ENCODE results near the gene LCN15.
A peak's percentile ranks its signal among the peaks of the same experiment; 100 is the strongest.
"Not testable (repeated sequence)": the region's sequence is repeated elsewhere in the genome, so short reads cannot be mapped to it uniquely, and the experiment has no call there.

The LCN15 gene

DNA sequence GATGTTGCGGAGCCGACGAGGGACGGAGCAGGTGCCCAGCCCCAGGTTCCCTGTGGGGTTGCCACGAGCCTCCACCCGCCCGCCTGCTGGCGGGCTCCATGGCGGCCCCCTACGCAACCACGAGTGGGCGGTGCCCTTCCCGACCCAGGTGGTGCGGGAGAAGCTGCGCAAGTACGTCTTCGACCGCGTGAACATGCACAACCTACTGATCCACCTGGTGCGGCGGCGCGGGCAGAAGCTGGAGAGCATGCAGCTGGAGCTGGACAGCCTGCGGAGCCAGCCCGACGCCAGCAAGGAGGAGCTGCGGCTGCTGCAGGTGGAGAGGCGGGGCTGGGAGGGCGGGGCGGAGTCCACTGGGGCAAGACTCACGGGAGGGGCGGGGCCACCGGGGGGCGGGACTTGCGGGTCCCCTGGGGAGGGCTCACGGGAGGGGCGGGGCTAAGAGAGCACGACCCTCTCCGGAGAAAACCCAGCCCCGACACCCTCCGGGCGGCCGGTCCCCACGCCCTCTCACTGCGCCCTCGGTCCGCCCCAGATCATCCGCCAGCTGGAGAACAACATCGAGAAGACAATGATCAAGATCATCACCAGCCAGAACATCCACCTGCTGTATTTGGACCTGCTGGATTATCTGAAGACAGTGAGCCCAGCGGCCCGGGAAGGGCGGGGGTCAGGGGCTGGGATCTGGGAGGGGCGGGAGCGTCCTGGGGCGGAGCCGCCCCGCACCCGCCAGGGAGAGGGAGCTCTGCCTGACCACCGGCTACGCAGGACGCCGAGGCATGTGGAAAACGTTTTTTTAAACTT, 35.7 kb upstream of the LCN15 start:
- in situ Hi-C loops (cut with HindIII; ENCODE audit: low pct_unique_long_range_greater_than_20kb, low sequenced_read_pairs) = no loop called here

DNA sequence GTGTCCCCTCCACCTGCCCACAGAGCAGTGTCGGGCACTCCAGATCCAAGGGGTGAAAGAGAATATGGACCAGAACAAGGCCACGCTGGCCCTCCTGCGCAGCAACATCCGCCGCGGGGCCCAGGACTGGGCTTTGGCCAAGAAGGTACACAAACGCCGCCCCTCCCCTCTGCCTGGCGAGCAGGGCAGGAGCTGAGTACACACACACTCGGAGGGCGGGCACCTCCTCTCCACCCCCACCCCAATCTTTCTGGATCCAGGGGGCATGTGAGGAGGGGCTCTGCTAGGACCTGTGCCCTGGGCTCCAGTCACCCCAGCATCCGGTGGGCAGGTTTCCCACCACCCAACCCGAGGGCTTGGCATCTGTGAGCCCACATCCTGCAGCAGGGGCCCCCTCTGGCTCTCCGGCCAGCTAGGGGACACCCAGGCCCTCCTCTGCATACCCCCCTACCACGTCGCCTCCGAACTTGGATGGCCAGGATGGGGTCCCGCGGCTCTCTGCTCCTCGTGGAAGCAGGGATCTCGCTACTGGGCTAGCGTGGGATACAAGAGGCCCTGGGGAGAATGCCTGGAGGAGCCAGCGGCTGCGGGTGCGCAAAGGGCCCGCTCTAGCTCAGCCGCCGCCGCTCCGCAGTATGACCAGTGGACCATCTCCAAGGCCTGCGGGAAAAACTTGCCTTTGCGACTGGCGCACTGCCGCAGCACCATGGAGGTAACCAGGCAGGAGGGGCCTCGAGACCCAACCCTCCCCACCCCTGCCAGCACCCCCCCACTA, 34.9 kb upstream of the LCN15 start:
- DNase-seq (ENCODE audit: low read depth in 1 of 2, low spot score in 1 of 2) = peak in 1 of 2 experiments; percentile 81
- no peak for TF ChIP-seq JUND (IDR thresholded peaks at IDR 0.05; ENCODE audit: low read depth)
- in situ Hi-C loops (cut with HindIII; ENCODE audit: low pct_unique_long_range_greater_than_20kb, low sequenced_read_pairs) = no loop called here

More for the DNA sequence above, 35.7 kb upstream of the LCN15 start:
- no peak for TF ChIP-seq JUND (IDR thresholded peaks at IDR 0.05; ENCODE audit: low read depth)
- DNase-seq (ENCODE audit: low read depth in 1 of 2, low spot score in 1 of 2) = peak; percentile 89 to 97

DNA sequence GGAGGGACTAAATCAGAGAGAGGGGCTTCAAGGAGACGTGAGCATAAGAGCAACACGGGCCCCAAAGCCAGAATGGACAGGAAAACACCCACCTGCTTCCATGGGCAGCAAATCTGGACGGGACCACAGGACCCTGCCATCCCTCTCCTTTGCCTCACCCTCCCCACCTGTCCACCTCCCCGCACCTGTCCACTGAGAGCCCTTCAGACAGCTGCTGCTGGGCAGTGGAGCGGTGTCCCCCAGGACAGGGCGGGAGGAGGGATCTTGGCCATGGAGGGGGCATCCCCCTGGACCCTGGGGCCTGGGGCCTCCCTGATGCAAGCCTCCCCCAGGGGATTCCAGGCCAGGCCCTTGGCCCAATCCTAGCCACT, 34.4 kb upstream of the LCN15 start:
- TF ChIP-seq JUND (IDR thresholded peaks at IDR 0.05; ENCODE audit: low read depth) = no peak
- in situ Hi-C loops (cut with HindIII; ENCODE audit: low pct_unique_long_range_greater_than_20kb, low sequenced_read_pairs) = no loop called here
- no peak for DNase-seq (ENCODE audit: low read depth in 1 of 2, low spot score in 1 of 2)

DNA sequence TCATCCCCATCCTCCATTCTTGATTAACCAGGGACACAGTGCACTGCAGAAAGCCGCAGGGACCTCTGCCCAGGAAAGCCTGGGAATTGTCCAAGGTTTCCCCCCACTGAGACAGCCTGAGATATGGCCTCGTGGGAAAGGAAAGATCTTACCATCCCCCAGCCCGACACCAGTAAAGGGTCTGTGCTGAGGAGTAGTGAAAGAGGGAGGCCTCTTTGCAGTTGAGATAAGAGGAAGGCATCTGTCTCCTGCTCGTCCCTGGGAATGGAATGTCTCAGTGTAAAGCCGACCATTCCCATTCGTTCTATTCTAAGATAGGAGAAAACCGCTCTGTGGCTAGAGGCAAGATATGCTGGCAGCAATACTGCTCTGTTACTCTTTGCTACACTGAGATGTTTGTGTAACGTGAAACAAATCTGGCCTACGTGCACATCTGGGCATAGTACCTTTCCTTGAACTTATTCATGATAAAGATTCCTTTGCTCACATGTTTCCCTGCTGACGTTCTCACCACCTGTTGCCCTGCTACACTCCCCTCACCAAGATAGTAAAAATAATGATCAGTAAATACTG, 32.5 kb upstream of the LCN15 start:
- in situ Hi-C loops (cut with HindIII; ENCODE audit: low pct_unique_long_range_greater_than_20kb, low sequenced_read_pairs); DNase-seq (ENCODE audit: low read depth in 1 of 2, low spot score in 1 of 2): not testable (repeated sequence)

DNA sequence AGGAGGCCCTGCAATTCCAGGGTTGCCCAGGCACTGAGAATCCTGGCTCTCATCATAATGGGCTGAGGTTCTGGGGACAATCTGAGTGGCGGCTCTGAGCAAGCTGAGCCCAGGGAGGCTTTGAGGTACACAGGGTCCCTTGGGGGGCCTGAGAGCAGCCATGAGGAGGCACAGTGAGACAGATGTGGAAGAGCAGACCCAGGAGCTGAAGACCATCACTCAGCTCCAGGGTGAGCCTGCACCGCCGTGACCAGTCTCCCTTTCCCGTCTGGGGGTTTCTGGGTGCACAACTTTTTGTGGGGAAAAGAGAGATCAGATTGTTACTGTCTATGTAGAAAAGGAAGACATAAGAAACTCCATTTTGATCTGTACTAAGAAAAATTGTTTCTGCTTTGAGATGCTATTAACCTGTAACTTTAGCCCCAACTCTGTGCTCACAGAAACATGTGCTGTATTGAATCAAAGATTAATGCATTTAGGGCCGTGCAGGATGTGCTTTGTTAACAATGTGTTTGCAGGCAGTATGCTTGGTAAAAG, 32.0 kb upstream of the LCN15 start, which contains the start of gene CCDC183:
TSS of gene CCDC183 (plus strand) at position 101 of the 537 bp plus-strand sequence. CDS start at position 161, 60 bp downstream.
- in situ Hi-C loops (cut with HindIII; ENCODE audit: low pct_unique_long_range_greater_than_20kb, low sequenced_read_pairs) = no loop called here
- TF ChIP-seq JUND (IDR thresholded peaks at IDR 0.05; ENCODE audit: low read depth) = no peak
- no peak for DNase-seq (ENCODE audit: low read depth in 1 of 2, low spot score in 1 of 2)

DNA sequence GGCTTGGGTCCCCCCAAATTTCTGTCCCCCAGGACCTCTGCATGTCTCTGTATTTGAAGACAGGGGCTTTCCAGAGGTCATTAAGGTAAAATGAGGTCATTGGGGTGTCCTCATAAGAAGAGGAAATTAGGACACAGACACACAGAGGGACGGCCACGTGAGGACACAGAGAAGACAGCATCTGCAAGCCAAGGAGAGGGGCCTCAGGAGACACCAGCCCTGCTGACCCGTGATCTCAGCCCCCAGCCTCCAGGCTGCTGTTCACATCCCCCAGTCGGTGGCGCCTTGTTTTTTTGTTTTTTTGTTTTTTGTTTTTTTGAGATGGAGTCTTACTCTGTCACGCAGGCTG, 30.7 kb upstream of the LCN15 start:
- in situ Hi-C loops (cut with HindIII; ENCODE audit: low pct_unique_long_range_greater_than_20kb, low sequenced_read_pairs) = no loop called here
- no peak for DNase-seq (ENCODE audit: low read depth in 1 of 2, low spot score in 1 of 2)
- no peak for TF ChIP-seq JUND (IDR thresholded peaks at IDR 0.05; ENCODE audit: low read depth)

DNA sequence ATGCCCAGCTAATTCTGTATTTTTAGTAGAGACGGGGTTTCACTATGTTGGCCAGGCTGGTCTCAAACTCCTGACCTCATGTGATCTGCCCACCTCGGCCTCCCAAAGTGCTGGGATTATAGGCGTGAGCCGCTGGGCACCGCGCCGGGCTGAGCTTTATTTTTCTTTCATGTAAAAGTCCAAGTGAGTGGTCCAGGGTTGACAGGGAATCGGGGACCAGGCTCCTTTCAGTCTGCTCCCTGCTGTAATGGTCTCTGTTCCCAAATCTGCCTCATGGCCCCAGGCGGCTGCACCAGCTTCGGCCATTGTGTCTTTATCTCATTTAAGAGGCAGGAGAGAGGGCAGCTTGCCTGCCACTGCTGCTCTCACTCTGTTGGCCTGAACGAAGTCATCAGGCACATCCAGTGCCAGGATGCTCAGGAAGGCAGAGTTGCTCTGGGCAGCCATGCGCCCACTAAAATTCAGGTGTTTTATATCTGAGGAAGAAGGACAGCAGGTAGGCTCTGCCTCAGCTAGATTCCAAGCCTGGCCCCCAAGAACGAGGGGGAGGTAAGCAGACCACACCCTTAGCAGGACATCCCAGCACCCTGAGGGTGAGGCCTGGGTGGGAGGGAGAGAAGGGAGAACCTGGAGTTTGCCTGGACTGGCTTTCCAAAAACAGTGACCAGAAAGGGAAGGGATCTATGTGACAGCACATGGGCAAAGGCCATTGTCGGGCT, 30.1 kb upstream of the LCN15 start:
- TF ChIP-seq JUND (IDR thresholded peaks at IDR 0.05; ENCODE audit: low read depth) = no peak
- DNase-seq (ENCODE audit: low read depth in 1 of 2, low spot score in 1 of 2) = no peak
- in situ Hi-C loops (cut with HindIII; ENCODE audit: low pct_unique_long_range_greater_than_20kb, low sequenced_read_pairs) = no loop called here

DNA sequence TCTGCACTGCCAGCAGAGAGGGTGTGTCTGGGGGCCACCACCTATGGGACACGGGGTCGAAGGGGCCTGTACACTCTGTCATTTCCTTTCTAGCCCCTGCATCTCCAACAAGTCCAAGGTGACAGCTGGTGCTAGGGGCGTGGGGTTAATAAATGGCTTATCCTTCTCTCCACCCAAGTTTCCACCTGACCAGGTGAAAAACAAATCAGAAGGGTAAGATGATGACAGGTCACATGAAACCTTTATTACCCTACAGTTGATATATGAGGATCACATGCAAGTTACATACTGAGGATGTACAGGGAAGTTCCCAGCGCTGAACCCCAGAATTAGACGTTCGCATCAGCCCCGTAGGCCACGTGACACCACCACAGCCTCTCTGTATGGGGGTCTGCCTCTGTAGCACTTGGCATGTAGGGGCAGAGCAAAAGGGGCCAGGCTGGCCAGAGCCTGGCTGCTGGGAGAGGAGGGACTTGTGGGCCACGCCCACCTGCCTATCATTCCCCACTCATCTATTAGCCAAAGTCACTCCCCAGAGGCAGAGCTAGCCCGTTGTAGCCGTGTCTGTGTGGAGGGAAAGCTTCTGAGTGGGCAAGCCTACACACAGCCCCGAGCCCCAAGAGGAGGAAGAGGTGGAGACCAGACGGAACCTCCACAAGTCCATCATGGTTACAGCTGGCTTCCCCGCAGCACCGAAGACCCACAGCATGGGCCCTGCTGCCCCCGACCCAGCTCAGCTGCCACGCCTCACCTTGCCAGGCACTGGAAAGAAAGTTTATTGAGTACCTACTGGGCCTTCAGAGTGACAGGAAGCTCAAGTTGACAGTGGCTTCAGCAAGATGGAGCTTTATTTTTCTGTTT, 29.0 kb upstream of the LCN15 start:
- no peak for TF ChIP-seq JUND (IDR thresholded peaks at IDR 0.05; ENCODE audit: low read depth)
- in situ Hi-C loops (cut with HindIII; ENCODE audit: low pct_unique_long_range_greater_than_20kb, low sequenced_read_pairs) = no loop called here
- peak in 1 of 2 experiments; percentile 61 for DNase-seq (ENCODE audit: low read depth in 1 of 2, low spot score in 1 of 2)

DNA sequence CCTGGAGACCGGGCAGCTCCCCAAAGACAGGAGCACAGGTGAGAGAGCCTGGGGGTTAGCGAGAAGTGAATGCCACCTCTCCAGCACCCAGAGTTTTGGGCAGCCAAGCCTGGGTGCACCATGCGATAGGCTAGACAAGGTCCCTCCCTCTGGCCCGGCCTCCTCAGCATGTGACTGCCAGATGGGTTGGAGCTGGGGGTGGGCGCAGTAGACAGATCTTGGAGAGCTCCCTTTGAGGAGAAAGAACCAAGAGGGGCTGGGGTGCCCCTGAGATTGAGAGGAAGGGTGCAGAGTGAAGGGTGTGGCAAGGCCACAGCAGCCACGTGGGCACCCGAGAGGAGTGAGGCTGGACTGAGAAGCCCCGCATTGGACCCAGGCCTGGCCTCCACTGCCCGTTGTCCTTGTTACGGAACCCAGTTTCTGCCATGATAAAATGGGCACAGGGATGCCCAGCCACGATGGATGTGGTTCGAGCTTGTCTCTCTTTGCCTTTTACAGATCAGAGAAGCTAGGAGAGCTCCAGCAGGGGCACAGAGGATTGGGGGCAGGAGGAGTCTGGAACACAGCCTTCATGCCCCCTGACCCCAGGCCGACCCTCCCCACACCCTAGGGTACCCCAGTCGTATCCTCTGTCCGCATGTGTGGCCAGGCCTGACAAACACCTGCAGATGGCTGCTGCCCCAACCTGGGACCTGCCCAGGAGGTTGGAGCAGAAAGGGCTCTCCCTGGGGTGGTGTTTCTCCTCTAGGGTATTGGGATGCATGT, 28.2 kb upstream of the LCN15 start:
- no peak for DNase-seq (ENCODE audit: low read depth in 1 of 2, low spot score in 1 of 2)
- TF ChIP-seq JUND (IDR thresholded peaks at IDR 0.05; ENCODE audit: low read depth) = no peak
- in situ Hi-C loops (cut with HindIII; ENCODE audit: low pct_unique_long_range_greater_than_20kb, low sequenced_read_pairs) = no loop called here

DNA sequence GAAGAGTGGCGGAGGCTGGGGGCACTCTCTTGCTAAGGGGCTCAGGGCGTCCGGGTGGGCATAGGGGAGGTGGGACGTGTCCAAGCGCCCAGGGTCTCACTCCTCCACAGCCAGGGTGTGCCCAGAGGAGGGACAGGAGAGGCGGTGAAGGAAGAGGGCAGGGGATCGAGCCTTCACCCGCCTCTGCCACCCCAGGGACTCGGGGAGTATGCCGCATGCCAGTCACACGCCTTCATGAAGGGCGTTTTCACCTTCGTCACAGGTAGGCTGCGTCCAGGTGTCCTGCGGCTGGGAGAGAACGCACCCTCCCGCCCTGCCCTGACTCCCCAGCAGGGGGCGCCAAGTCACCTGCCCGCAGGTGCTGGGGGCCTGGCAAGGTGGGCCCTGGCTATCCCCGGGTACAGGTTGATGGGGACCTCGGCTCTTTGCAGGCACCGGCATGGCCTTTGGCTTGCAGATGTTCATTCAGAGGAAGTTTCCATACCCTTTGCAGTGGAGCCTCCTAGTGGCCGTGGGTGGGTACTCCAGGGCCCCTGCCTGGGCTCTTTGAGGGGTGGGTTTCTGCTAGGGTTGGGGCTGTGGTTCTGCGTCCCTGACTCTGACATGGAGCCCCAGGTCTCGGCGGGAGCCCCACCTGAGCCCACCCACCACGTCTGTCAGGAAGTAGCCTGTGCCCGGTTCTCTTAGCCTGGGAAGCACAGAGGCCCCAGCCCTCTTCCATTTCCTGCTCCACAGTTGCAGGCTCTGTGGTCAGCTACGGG, 27.4 kb upstream of the LCN15 start:
- TF ChIP-seq JUND (IDR thresholded peaks at IDR 0.05; ENCODE audit: low read depth) = no peak
- in situ Hi-C loops (cut with HindIII; ENCODE audit: low pct_unique_long_range_greater_than_20kb, low sequenced_read_pairs) = no loop called here
- DNase-seq (ENCODE audit: low read depth in 1 of 2, low spot score in 1 of 2) = peak; percentile 81 to 93

All from T47D (cell line).